Measurements from ENCODE around the gene EPS15.

GRCh38 chr1:51346086-51346942 lies 172.8 kb downstream of the EPS15 start:
- TF ChIP-seq EP300 (IDR thresholded peaks at IDR 0.05; ENCODE audit: low read depth in 2 of 2, low read length in 2 of 2) (no peak), EP300 (CRISPR knock-in tag; IDR thresholded peaks at IDR 0.05; ENCODE audit: borderline replicate concordance) (no peak), CTCF (CRISPR knock-in tag; IDR thresholded peaks at IDR 0.05) (no peak), ZNF704 (CRISPR knock-in tag; IDR thresholded peaks at IDR 0.05; ENCODE audit: borderline replicate concordance) (no peak), RARA (CRISPR knock-in tag; IDR thresholded peaks at IDR 0.05) (no peak), HCFC1 (IDR thresholded peaks at IDR 0.05; ENCODE audit: low read depth, low read length) (no peak), ELF1 (CRISPR knock-in tag; IDR thresholded peaks at IDR 0.05) (no peak), TCF7L2 (IDR thresholded peaks at IDR 0.05; ENCODE audit: low read depth, low read length) (no peak), TAF15 (IDR thresholded peaks at IDR 0.05; ENCODE audit: low read depth, low read length, poor library complexity, severe bottlenecking) (no peak), REST (IDR thresholded peaks at IDR 0.05; ENCODE audit: borderline replicate concordance in 1 of 2, low read depth in 1 of 2, low read length in 2 of 2) (no peak), MIER2 (CRISPR knock-in tag; IDR thresholded peaks at IDR 0.05) (no peak), NFATC3 (CRISPR knock-in tag; IDR thresholded peaks at IDR 0.05) (no peak), ZNF674 (CRISPR knock-in tag; IDR thresholded peaks at IDR 0.05; ENCODE audit: low read depth) (no peak)
